Lower leg skin (tissue), 3 donors: Measurements from ENCODE around the gene SPACA5B.

Experiments used
- CTCF ChIP-seq, 3 donors: fragments of 450-650 bp; IDR thresholded peaks; one replicate each; pipeline ENCODE4 v1.5.1; 2016; ENCODE audit warnings: antibody characterized with exemption in 3 of 3, mild to moderate bottlenecking in 3 of 3, moderate library complexity in 2 of 3
- POLR2A ChIP-seq, 2 donors: fragments of 450-650 bp; IDR thresholded peaks; one replicate each; pipeline ENCODE4 v1.6.1; 2016 to 2017; ENCODE audit warnings: antibody characterized with exemption in 2 of 2, mild to moderate bottlenecking in 1 of 2, moderate library complexity in 1 of 2

- TF ChIP-seq CTCF (IDR thresholded peaks at IDR 0.05) (no peak), POLR2A (IDR thresholded peaks at IDR 0.05) (no peak)
Observed at GRCh38 chrX:48090123-48090522, 40.3 kb upstream of the SPACA5B start.
